GM06990 (cell line): ENCODE measurements around the gene PMM1.

ENCODE experiments used
- DNase-seq: peaks from one replicate; pipeline ENCODE4 v3.0.0-alpha.2; 2011; ENCODE audit not compliant: insufficient read length; ENCODE audit errors: extremely low read depth
- H3K27me3 ChIP-seq: replicated peaks from 2 replicates; pipeline ENCODE4 v1.6.0; 2011; ENCODE audit warnings: low read length; ENCODE audit not compliant: control insufficient read depth, insufficient read depth
- H3K36me3 ChIP-seq: 2 replicates; pipeline ENCODE4 v1.5.1; 2011; ENCODE audit warnings: low read length; ENCODE audit not compliant: control insufficient read depth, insufficient read depth
- H3K4me3 ChIP-seq: replicated peaks from 2 replicates; pipeline ENCODE4 v1.5.1; 2011; ENCODE audit warnings: low read depth, mild to moderate bottlenecking, control low read depth, low read length
- TF ChIP-seq, protein P1 (sequence below): IDR thresholded peaks from 2 replicates; pipeline ENCODE4 v1.5.1; 2011; ENCODE audit warnings: low read length, control low read depth, mild to moderate bottlenecking, inconsistent platforms; ENCODE audit not compliant: insufficient read depth, poor library complexity, severe bottlenecking

Gene PMM1

DNA sequence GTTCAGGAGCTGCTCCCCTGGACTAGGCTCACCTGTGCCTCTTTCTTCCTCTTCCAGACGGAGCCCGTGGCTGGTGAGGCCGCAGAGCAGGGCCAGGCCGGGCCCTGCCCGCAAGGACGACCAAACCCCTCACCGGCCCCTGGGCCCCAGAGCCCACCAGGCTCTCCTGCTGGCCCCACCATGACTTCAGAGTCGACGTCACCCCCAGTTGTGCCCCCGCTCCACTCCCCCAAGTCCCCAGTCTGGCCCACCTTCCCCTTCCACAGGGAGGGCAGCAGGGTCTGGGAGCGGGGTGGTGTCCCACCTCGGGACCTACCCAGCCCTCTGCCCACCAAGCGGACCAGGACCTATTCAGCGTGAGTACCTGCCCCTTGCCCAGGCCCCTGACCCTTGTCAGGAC, 17.9 kb downstream of the PMM1 start:
- no peak for DNase-seq
- TF ChIP-seq, protein P1, sequence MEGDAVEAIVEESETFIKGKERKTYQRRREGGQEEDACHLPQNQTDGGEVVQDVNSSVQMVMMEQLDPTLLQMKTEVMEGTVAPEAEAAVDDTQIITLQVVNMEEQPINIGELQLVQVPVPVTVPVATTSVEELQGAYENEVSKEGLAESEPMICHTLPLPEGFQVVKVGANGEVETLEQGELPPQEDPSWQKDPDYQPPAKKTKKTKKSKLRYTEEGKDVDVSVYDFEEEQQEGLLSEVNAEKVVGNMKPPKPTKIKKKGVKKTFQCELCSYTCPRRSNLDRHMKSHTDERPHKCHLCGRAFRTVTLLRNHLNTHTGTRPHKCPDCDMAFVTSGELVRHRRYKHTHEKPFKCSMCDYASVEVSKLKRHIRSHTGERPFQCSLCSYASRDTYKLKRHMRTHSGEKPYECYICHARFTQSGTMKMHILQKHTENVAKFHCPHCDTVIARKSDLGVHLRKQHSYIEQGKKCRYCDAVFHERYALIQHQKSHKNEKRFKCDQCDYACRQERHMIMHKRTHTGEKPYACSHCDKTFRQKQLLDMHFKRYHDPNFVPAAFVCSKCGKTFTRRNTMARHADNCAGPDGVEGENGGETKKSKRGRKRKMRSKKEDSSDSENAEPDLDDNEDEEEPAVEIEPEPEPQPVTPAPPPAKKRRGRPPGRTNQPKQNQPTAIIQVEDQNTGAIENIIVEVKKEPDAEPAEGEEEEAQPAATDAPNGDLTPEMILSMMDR = no peak
- no peaks in the 10 kb centered on the region; the same call in 1 of the 2 replicates for H3K27me3 ChIP-seq
- H3K36me3 ChIP-seq = peaks cover 5% of the 10 kb centered on the region; the same call in 1 of the 2 replicates
- H3K4me3 ChIP-seq = no peak overlapping the region

DNA sequence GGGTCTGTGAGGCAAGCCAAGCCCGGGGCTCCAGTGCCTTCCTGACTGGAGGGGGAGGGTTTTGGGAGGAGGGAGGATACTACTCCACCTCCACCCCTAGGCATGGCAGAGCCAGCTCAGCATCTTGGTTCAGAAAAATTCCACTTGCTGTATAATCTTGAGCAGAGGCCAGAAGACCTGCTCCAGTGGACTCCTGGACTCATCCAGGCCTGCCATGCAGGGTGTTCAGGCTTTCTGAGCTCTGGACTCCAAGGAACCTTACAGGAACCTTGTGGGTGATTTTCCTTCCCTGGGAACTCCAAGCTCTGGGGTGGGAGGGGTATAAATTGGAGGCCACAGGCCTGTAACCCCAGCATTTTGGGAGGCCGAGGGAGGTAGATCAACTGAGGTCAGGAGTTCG, 19.4 kb downstream of the PMM1 start:
- no peak overlapping the region for H3K4me3 ChIP-seq
- no peak for DNase-seq
- TF ChIP-seq, protein P1 = no peak
- no peaks in the 10 kb centered on the region; the same call in 1 of the 2 replicates for H3K27me3 ChIP-seq
- no peaks in the 10 kb centered on the region for H3K36me3 ChIP-seq

DNA sequence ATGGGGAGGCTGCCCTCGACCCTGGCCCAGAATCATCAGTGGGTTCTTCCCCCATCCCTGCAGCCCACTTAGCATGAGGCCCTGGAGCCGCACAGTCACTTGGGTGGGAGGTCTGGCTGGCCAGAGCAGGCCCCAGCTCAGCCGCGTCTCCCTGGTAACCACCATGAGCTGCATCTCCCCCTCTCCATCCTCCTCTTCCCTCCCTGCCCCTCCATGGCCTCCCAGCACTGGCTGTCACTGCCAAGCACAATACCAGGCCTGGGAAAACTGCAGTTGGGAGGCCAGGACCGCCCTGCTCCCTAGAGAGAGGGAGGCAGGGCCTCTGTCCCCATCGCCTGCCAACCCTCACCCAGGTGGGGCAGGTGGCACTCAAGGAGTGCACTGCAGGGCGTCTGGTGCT, 20.8 kb downstream of the PMM1 start:
- TF ChIP-seq, protein P1 = no peak
- Histone ChIP-seq H3K36me3 (no peaks in the 10 kb centered on the region), H3K4me3 (no peak overlapping the region), H3K27me3 (no peaks in the 10 kb centered on the region; the same call in 1 of the 2 replicates)
- no peak for DNase-seq

DNA sequence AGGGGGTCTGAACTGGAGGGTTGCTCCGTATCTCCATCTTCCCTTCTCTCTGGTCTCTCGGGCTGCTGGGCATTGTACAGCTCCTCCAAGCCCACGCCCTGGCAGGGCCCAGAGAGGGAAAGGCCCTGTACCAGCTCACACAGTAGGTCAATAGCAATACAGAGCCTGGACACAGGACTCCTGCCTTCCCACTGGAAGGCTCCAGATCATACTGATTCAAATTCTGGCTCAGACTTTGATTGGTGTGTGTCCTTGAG, 22.2 kb downstream of the PMM1 start:
- no peak overlapping the region for H3K4me3 ChIP-seq
- no peaks in the 10 kb centered on the region for H3K36me3 ChIP-seq
- H3K27me3 ChIP-seq = no peaks in the 10 kb centered on the region; the same call in 1 of the 2 replicates
- TF ChIP-seq, protein P1 = no peak
- no peak for DNase-seq

DNA sequence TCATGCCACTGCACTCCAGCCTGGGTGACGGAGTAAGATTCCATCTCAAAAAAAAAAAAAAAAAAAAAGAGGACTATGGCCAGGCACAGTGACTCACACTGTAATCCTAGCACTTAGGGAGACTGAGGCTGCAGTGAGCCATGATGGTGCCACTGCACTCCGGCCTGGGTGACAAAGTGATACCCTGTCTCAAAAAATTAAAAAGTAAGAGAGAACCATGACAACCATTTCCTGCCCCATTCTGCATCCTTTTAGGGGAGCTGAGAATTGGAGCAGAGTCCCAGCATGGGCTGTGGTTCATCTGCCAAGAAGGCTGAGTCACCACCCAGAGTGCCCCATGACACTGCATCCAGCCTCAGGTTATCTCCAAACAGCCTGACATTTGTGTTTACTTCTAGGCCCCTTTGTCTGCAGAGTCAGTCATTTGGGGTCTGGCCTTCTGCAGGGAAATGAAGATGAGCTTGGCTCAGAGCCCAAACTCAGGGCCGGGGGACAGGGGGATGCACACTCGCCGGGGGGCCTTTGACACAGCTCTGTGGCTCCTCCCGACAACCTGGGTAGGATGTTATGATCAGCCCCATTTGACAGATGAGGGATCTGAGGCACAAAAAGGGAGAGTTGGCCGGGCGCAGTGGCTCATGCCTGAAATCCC, 24.1 kb downstream of the PMM1 start:
- Histone ChIP-seq H3K4me3 (no peak overlapping the region), H3K36me3 (no peaks in the 10 kb centered on the region), H3K27me3 (no peaks in the 10 kb centered on the region; the same call in 1 of the 2 replicates)
- no peak for DNase-seq
- TF ChIP-seq, protein P1 = no peak

DNA sequence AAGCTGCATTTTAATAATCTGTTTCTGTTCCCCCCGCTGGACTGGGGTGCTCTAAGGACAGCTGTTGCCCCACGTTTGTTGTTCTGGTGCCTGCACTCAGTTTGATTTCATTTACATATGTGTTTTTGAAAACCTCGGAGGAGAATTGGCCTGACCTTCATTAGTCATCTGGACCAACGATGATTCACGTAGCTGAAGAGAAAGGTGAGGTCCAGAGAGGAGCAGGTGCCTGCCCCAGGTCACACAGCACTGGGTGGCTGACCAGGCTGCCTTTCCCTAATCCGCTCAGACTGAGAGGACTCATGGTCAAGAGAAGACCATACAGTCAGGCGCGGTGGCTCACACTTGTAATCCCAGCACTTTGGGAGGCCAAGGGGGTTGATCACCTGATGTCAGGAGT, 25.1 kb downstream of the PMM1 start:
- no peak for DNase-seq
- TF ChIP-seq, protein P1 = no peak
- Histone ChIP-seq H3K36me3 (no peaks in the 10 kb centered on the region), H3K27me3 (no peaks in the 10 kb centered on the region; the same call in 1 of the 2 replicates), H3K4me3 (no peak overlapping the region)
